ENCODE results near the gene CFAP157.

The CFAP157 gene

DNA sequence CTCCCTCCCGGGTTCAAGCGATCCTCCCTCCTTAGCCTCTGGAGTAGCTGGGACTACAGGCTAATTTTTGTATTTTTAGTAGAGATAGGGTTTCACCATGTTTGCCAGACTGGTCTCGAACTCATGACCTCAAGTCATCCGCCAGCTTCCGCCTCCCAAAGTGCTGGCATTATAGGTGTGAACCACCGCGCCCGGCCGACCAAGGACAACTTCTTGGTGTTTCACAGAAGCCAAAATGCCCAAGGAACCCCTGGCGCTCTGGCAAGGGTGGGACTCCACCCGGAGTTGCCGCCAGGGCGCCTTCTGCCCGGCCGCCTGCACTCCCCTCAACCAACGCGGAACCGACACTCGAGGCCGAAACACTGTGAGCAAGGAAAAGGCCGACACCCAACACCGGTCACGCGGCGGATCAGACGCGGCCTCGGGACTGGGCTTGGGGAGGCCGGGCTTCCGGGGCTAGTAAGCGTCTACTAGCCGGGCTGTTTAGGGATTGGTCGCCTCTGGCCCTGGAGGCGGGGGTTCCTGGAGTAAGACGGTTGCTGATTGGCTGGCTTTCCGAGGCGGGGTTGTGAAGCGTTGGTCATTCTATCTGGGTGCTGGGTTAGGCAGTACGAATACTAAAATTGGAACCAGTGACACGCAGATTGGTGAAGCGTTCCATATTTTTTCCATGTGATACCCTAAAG, 7.7 kb upstream of the CFAP157 start:
- peak overlapping the region; percentile 58 for H2AFZ ChIP-seq (ENCODE audit: low read depth, low read length, severe bottlenecking)
- no peaks in the 10 kb centered on the region for H3F3A ChIP-seq (ENCODE audit: insufficient read depth)
- H3K9ac ChIP-seq (ENCODE audit: low read length): peak overlapping the region; percentile 22; the same call in 1 of the 2 replicates
- TF ChIP-seq, protein P1, sequence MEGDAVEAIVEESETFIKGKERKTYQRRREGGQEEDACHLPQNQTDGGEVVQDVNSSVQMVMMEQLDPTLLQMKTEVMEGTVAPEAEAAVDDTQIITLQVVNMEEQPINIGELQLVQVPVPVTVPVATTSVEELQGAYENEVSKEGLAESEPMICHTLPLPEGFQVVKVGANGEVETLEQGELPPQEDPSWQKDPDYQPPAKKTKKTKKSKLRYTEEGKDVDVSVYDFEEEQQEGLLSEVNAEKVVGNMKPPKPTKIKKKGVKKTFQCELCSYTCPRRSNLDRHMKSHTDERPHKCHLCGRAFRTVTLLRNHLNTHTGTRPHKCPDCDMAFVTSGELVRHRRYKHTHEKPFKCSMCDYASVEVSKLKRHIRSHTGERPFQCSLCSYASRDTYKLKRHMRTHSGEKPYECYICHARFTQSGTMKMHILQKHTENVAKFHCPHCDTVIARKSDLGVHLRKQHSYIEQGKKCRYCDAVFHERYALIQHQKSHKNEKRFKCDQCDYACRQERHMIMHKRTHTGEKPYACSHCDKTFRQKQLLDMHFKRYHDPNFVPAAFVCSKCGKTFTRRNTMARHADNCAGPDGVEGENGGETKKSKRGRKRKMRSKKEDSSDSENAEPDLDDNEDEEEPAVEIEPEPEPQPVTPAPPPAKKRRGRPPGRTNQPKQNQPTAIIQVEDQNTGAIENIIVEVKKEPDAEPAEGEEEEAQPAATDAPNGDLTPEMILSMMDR (IDR thresholded peaks at IDR 0.05; ENCODE audit: insufficient read depth, low read length, poor library complexity, severe bottlenecking): no peak
- TF ChIP-seq EZH2phosphoT487 (conservative IDR thresholded peaks at IDR 0.05; ENCODE audit: low read length): no peak
- H3K36me3 ChIP-seq (ENCODE audit: low read length): no peaks in the 10 kb centered on the region
- H3K27ac ChIP-seq (ENCODE audit: low read depth, low read length): no peak overlapping the region
- H3K9me2 ChIP-seq (replicated peaks; ENCODE audit: insufficient read depth, low read length): no peaks in the 10 kb centered on the region
- no peaks in the 10 kb centered on the region for H4K20me1 ChIP-seq (ENCODE audit: low read depth, low read length)
- H3K4me3 ChIP-seq (ENCODE audit: insufficient read depth, low read length, poor library complexity, severe bottlenecking): no peak overlapping the region
- peak overlapping the region; percentile 45 for H3K4me2 ChIP-seq (ENCODE audit: low read depth, low read length, poor library complexity, severe bottlenecking)
- H3K79me2 ChIP-seq (ENCODE audit: insufficient read depth, low read length): no peaks in the 10 kb centered on the region
- no peaks in the 10 kb centered on the region for H3K9me3 ChIP-seq (ENCODE audit: insufficient read depth, low read length)
- no peaks in the 10 kb centered on the region for H3K27me3 ChIP-seq (ENCODE audit: low read length)

DNA sequence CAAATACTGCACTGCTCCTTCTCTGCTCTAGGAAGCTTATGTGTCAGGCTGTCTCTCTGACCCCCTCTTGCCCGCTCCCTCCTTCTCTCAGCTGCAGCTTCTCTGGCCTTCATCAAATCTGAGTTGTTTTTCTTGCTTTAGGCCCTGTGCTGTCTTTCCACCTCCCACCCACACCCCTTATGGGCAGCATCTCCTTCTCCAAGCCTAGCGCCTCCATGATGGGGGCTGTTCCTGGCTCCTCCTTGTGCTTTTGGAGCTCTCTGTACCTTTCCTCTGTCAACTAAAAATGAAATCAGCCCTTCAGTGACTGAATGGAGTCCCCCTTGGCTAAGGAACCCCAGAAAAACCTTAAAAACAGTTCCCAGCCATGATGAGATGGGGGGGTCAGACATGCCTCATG, 6.6 kb upstream of the CFAP157 start:
- Histone ChIP-seq H3K4me3 (ENCODE audit: insufficient read depth, low read length, poor library complexity, severe bottlenecking) (no peak overlapping the region), H3K9me3 (ENCODE audit: insufficient read depth, low read length) (no peaks in the 10 kb centered on the region), H3F3A (ENCODE audit: insufficient read depth) (no peaks in the 10 kb centered on the region), H3K79me2 (ENCODE audit: insufficient read depth, low read length) (no peaks in the 10 kb centered on the region), H3K9me2 (replicated peaks; ENCODE audit: insufficient read depth, low read length) (no peaks in the 10 kb centered on the region), H3K27ac (ENCODE audit: low read depth, low read length) (no peak overlapping the region), H4K20me1 (ENCODE audit: low read depth, low read length) (no peaks in the 10 kb centered on the region), H3K27me3 (ENCODE audit: low read length) (no peaks in the 10 kb centered on the region), H3K4me2 (ENCODE audit: low read depth, low read length, poor library complexity, severe bottlenecking) (no peak overlapping the region), H3K9ac (ENCODE audit: low read length) (no peak overlapping the region), H3K36me3 (ENCODE audit: low read length) (no peaks in the 10 kb centered on the region), H2AFZ (ENCODE audit: low read depth, low read length, severe bottlenecking) (peak overlapping the region; percentile 28)
- no peak for TF ChIP-seq EZH2phosphoT487 (conservative IDR thresholded peaks at IDR 0.05; ENCODE audit: low read length)
- TF ChIP-seq, protein P1 (IDR thresholded peaks at IDR 0.05; ENCODE audit: insufficient read depth, low read length, poor library complexity, severe bottlenecking): no peak

DNA sequence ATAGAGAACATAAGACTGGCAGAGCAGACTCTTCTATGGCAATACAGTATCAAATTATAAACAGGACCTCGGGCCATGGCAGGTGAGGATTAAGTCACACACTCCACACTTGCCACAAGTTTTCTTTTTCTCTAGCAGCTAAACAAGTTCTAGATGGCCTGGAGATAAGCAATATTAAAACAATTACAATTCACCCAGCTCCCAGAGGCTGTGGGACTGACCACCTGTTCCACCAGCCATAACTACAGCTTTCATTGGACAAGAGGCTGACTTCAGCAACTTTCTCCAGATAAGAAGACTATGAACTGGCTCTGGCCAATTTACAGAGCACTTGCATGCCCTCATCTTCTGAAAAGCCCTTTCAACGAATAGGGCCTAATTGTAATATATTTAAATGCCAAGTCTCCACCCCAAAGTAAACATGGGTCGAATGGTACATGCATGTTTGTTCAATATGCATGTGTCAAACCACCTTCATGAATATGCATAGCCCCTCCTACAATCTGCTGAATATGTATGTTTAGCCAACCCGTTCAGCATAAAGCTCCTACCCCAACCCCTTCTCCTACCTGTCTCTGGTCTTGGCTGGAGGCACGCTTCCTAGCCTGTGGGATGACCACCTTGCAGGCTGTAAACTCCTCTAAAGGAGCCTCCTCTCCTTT, 6.1 kb upstream of the CFAP157 start:
- H3K4me3 ChIP-seq (ENCODE audit: insufficient read depth, low read length, poor library complexity, severe bottlenecking): no peak overlapping the region
- no peaks in the 10 kb centered on the region for H3K79me2 ChIP-seq (ENCODE audit: insufficient read depth, low read length)
- H3K27me3 ChIP-seq (ENCODE audit: low read length): no peaks in the 10 kb centered on the region
- no peak overlapping the region for H3K4me2 ChIP-seq (ENCODE audit: low read depth, low read length, poor library complexity, severe bottlenecking)
- H3F3A ChIP-seq (ENCODE audit: insufficient read depth): no peaks in the 10 kb centered on the region
- no peaks in the 10 kb centered on the region for H3K9me3 ChIP-seq (ENCODE audit: insufficient read depth, low read length)
- no peak for TF ChIP-seq EZH2phosphoT487 (conservative IDR thresholded peaks at IDR 0.05; ENCODE audit: low read length)
- TF ChIP-seq, protein P1 (IDR thresholded peaks at IDR 0.05; ENCODE audit: insufficient read depth, low read length, poor library complexity, severe bottlenecking): no peak
- no peaks in the 10 kb centered on the region for H3K9me2 ChIP-seq (replicated peaks; ENCODE audit: insufficient read depth, low read length)
- no peak overlapping the region for H2AFZ ChIP-seq (ENCODE audit: low read depth, low read length, severe bottlenecking)
- H3K9ac ChIP-seq (ENCODE audit: low read length): no peak overlapping the region
- H3K36me3 ChIP-seq (ENCODE audit: low read length): no peaks in the 10 kb centered on the region
- no peaks in the 10 kb centered on the region for H4K20me1 ChIP-seq (ENCODE audit: low read depth, low read length)
- H3K27ac ChIP-seq (ENCODE audit: low read depth, low read length): no peak overlapping the region

All from SU-DHL-6 (cell line).